ENCODE results near the gene CFAP47.

Gene CFAP47

GRCh38 chrX:36357855-36358254 is 438.3 kb downstream of the CFAP47 start:
- Histone ChIP-seq H3K9ac (ENCODE audit: low read depth, low read length) (no peak overlapping the region), H3K9me3 (ENCODE audit: control insufficient read depth, insufficient read depth, low read length) (no peaks in the 10 kb centered on the region; the same call in 1 of the 2 replicates), H3K36me3 (ENCODE audit: insufficient read depth, low read length) (no peaks in the 10 kb centered on the region), H3K4me1 (ENCODE audit: insufficient read depth, low read length) (no peaks in the 10 kb centered on the region)

GRCh38 chrX:36364262-36364661 is 444.7 kb downstream of the CFAP47 start:
- Histone ChIP-seq H3K36me3 (ENCODE audit: insufficient read depth, low read length) (no peaks in the 10 kb centered on the region), H3K9ac (ENCODE audit: low read depth, low read length) (no peak overlapping the region)

GRCh38 chrX:36383495-36383894 is 464.0 kb downstream of the CFAP47 start:
- H3K36me3 ChIP-seq (ENCODE audit: insufficient read depth, low read length): no peaks in the 10 kb centered on the region
- no peaks in the 10 kb centered on the region for H3K9me3 ChIP-seq (ENCODE audit: control insufficient read depth, insufficient read depth, low read length)
- H3K9ac ChIP-seq (ENCODE audit: low read depth, low read length): no peak overlapping the region
- no peaks in the 10 kb centered on the region for H3K4me1 ChIP-seq (ENCODE audit: insufficient read depth, low read length)

More at GRCh38 chrX:36364262-36364661, 444.7 kb downstream of the CFAP47 start:
- Histone ChIP-seq H3K4me1 (ENCODE audit: insufficient read depth, low read length) (no peaks in the 10 kb centered on the region), H3K9me3 (ENCODE audit: control insufficient read depth, insufficient read depth, low read length) (no peaks in the 10 kb centered on the region; the same call in 1 of the 2 replicates)

- no peaks in the 10 kb centered on the region for H3K36me3 ChIP-seq (ENCODE audit: insufficient read depth, low read length)
- H3K9me3 ChIP-seq (ENCODE audit: control insufficient read depth, insufficient read depth, low read length): no peaks in the 10 kb centered on the region
- no peaks in the 10 kb centered on the region for H3K4me1 ChIP-seq (ENCODE audit: insufficient read depth, low read length)
- no peak overlapping the region for H3K9ac ChIP-seq (ENCODE audit: low read depth, low read length)
Measured at GRCh38 chrX:36388901-36389300, 469.4 kb downstream of the CFAP47 start.

- H3K4me1 ChIP-seq (ENCODE audit: insufficient read depth, low read length): no peaks in the 10 kb centered on the region
- no peaks in the 10 kb centered on the region for H3K9me3 ChIP-seq (ENCODE audit: control insufficient read depth, insufficient read depth, low read length)
- no peaks in the 10 kb centered on the region for H3K36me3 ChIP-seq (ENCODE audit: insufficient read depth, low read length)
- H3K9ac ChIP-seq (ENCODE audit: low read depth, low read length): no peak overlapping the region
Measured at GRCh38 chrX:36401774-36402173, 482.2 kb downstream of the CFAP47 start.

GRCh38 chrX:36407836-36408235 is 488.3 kb downstream of the CFAP47 start:
- H3K9ac ChIP-seq (ENCODE audit: low read depth, low read length): no peak overlapping the region
- H3K36me3 ChIP-seq (ENCODE audit: insufficient read depth, low read length): no peaks in the 10 kb centered on the region; the same call in 1 of the 2 replicates
- no peaks in the 10 kb centered on the region for H3K9me3 ChIP-seq (ENCODE audit: control insufficient read depth, insufficient read depth, low read length)
- no peaks in the 10 kb centered on the region for H3K4me1 ChIP-seq (ENCODE audit: insufficient read depth, low read length)

- no peaks in the 10 kb centered on the region; the same call in 1 of the 2 replicates for H3K36me3 ChIP-seq (ENCODE audit: insufficient read depth, low read length)
- no peaks in the 10 kb centered on the region for H3K4me1 ChIP-seq (ENCODE audit: insufficient read depth, low read length)
- no peak overlapping the region for H3K9ac ChIP-seq (ENCODE audit: low read depth, low read length)
- no peaks in the 10 kb centered on the region for H3K9me3 ChIP-seq (ENCODE audit: control insufficient read depth, insufficient read depth, low read length)
Measured at GRCh38 chrX:36414056-36414455, 494.5 kb downstream of the CFAP47 start.

GRCh38 chrX:36422368-36422767 is 502.8 kb downstream of the CFAP47 start:
- Histone ChIP-seq H3K36me3 (ENCODE audit: insufficient read depth, low read length) (no peaks in the 10 kb centered on the region), H3K9ac (ENCODE audit: low read depth, low read length) (no peak overlapping the region), H3K9me3 (ENCODE audit: control insufficient read depth, insufficient read depth, low read length) (no peaks in the 10 kb centered on the region)

GRCh38 chrX:36431819-36432218 is 512.3 kb downstream of the CFAP47 start:
- Histone ChIP-seq H3K4me1 (ENCODE audit: insufficient read depth, low read length) (peaks cover 6% of the 10 kb centered on the region; the same call in 1 of the 2 replicates), H3K9me3 (ENCODE audit: control insufficient read depth, insufficient read depth, low read length) (no peaks in the 10 kb centered on the region), H3K36me3 (ENCODE audit: insufficient read depth, low read length) (no peaks in the 10 kb centered on the region), H3K9ac (ENCODE audit: low read depth, low read length) (no peak overlapping the region)

More at GRCh38 chrX:36422368-36422767, 502.8 kb downstream of the CFAP47 start:
- H3K4me1 ChIP-seq (ENCODE audit: insufficient read depth, low read length): peaks cover 17% of the 10 kb centered on the region

GRCh38 chrX:36434522-36434921 is 515.0 kb downstream of the CFAP47 start:
- no peaks in the 10 kb centered on the region for H3K9me3 ChIP-seq (ENCODE audit: control insufficient read depth, insufficient read depth, low read length)

More at GRCh38 chrX:36434522-36434921, 515.0 kb downstream of the CFAP47 start:
- no peak overlapping the region for H3K9ac ChIP-seq (ENCODE audit: low read depth, low read length)
- H3K4me1 ChIP-seq (ENCODE audit: insufficient read depth, low read length): peaks cover 6% of the 10 kb centered on the region; the same call in 1 of the 2 replicates
- no peaks in the 10 kb centered on the region for H3K36me3 ChIP-seq (ENCODE audit: insufficient read depth, low read length)
